AML-193 (cell line): ENCODE data around the gene SERPINA6.
"Not testable (repeated sequence)": the region's sequence is repeated elsewhere in the genome, so short reads cannot be mapped to it uniquely, and the experiment has no call there.

Experiments
- DNase-seq, 2 experiments: peaks; one replicate each; lab custom pipeline; 2025; lab: John Stamatoyannopoulos, UW

The SERPINA6 gene

DNA sequence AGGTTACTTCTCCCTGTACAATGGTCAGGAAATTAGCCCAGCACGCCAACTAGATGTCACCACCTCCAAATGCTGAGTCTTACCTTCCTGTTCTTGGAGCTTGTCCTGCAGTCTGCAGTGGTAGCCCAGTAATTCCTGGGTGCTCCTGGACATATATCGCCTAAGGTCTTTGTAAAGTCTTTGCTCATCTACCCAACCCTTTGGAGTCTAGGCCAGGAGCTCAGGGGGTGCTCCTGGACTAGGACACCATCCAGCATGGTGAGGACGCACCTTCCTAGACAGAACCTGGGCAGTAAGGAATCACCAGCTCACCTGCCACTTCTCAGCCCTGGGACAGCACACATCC is 30.6 kb downstream of the SERPINA6 start:
- DNase-seq, result no peak

DNA sequence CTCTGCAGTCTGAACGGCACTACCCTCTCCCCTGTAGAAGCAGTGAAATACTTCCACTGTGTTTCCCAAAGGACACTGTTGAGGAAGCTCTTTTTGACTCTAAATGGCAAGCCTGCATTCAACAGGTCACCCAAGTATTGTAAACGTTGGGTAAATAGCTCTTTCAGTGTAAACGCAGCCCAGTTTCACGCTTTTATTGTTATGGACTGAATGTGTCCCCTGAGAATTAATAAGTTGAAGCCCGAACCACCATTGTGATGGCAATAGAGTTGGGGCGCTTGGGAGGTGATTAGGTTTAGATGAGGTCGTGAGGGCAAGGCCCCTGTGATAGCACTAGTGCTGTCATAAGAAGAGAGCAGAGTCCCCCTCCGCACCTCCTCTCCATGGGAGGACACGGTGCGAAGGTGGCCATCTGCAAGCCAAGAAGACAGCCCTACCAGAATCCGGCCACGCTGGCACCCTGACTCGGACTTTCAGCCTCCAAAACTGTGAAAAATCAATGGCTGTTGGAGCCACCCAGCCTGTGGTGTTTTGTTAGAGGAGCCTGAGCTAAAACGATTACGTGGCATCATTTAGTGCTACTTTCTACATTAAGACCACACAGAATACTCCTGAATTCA is 31.1 kb downstream of the SERPINA6 start:
- DNase-seq, result no peak

DNA sequence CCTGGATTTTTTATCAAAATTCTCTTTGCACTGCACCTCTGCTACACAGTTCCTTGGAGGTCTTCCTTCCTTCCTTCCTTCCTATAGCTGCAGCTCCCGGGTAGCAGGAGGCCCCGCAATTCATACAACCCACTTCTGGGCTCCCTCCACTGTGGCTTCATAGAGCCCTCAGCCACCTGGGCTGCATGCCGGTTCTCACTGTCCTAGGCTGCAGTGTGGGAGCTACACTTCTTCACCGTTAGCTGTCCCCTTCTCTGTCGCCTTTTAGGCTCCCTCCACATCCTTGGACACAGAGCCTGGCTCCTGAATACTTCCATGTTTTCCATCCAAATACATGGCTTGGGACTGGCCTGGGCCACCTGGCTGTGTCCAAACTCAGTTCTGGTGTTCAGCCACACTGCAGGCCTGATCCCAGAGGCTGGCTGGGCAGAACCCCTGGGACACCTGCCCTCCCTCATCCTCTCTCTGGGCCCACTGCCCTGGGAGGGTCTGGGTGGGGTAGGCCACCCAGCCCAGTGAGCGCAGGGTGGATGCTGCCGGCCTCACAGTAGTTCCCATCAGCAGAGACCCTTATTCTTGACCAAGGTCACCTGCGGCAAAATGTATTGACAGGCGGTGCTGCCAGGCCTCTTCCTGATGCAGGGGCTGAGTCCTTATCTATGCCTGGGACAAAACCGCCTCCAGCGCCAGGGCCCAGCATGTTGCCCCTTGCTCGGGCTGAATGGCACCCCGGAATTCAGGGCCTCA is 31.8 kb downstream of the SERPINA6 start:
- DNase-seq, result no peak

DNA sequence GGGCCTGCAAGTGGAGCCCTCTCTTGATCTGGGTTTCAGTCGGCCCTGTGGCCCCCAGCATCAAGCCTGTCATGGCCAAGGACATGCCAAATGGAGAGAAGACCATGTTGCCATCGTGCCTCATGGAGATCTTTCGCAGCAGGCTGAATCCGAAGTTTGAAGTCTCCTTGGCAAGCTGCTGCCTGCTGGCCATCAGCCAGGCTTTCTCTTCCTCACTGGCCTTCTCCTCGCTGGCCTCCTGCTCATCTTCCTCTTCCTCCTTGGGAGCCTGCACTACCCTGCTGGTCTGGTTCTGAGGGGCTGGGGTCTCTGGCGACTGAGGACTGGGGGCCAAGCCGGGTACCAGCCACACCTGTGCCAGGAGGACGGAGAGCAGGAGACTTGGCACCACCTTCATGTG is 32.9 kb downstream of the SERPINA6 start:
- DNase-seq, result no peak

DNA sequence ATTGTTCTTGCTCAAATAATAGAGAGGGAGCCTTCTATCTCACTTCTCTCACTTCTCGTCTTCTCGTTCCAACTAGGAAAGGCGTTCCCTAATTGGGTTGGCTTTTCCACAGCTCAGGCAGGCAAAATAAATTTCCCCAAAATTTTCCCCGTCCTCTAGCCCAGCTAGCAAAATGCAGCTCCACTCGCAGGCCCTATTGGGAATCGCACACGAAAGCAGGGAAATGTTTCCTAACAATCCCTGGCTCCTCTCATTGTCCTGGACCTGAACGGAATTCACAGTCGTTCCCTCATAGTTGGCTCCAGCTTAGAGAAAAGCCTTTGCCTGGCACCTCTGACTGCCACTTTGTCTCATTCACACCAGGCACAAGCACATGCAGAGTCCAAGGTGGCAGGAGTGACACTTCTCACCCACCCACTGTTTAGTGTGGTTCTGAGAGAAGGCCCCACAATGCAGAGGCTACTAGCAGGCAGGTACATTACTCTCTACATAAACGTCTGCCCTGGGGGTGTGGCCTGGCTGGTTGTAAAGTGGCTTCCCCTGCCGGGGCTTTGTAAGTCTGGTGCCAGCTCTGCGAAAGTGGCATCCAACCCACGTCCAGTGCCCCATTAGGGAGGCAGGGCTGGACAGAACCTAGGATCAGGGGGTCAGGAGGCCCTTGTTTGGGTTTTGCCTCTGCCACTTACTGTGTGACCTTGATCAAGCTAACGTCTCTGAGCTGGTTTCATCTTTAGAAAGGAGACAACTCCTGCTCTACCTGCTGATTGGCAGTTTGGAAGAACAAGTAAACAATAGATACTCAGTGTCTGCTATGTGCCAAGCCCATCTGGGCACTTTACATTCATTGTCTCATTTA is 34.3 kb downstream of the SERPINA6 start:
- DNase-seq, result no peak

DNA sequence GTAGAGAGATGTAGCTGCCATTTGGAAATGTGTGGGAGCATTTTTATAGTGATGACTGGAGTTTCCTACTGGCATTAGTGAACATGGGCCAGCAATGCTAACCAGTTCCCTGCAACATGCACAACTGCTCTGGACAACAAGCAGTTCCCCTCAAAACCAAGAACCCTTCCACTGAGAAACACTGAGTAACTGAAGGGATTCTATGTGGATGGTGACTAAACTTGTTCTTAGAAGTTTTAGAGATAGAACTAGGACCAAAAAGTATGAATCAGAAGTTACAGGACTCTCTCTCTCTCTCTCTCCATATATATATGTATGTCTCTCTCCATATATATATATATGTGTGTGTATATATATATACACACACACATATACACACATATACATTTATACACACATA is 38.0 kb downstream of the SERPINA6 start:
- no peak for DNase-seq

DNA sequence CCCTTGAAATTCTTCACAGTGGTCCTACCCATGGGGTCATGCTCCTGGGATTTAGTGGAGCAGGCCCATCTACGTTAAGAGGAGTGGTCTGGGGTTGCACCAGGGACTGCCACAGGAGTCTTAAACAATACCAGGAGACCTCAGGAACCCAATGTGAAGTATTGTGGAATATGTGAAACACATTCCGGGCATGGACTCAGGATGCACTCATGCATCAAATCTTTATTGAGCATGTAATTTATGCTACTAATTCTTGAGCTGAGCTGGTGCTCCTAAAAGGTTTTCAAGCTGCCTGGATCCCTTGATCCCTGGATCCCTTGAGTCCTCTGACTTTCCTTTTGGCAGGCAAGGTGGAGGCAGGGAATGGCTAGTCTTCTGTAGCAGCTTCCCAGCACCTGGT is 38.9 kb downstream of the SERPINA6 start:
- DNase-seq, result no peak

DNA sequence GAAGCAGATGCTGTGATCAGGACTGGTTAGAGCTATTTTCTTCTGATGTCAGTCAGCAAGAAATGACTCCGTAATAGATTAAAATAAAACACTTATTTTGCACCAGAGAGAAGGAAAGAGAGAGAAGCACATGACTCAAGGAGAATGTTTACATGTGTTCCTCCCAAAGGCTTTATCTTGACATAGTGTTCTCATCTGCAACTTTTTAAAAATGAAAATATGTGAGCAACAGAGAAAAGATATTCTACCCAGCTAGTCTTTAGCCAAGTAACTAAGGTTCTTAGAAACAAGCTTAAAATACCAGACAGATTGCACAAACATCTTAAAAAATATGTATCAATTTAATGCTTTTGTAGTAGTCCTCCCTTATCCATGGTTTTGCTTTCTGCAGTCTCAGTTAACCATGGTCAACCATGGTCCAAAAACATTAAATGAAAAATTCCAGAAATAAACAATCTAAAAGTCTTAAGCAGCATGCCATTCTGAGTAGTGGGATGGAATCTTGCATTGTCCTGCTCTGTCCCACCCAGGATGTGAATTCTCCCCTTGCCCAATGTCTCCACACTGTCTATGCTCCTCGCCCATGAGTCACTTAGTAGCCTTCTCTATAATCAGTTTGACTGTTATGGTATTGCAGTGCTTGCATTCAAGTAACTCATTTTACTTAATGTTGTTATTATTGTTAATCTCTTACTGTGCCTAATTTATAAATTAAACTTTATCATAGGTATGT is 40.0 kb downstream of the SERPINA6 start:
- DNase-seq, result no peak

DNA sequence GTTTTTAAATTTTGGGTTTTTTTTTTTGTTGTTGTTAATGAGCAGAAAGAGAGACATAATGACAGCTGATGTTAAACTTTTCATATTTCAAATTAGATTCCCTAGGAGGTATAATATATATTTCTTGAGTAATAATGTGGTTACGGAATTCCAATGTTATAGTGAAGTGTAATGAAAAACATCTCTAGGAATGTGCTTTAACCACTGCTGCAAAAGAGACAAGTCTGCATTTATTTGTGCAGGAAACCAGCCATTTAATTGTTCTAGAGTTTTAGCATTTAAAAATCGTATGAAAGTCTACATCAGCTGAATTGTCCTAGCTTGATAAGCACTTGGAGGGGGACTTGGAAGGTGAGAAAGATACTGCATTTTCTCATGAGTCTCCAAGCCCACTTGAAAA is 44.4 kb downstream of the SERPINA6 start:
- DNase-seq, result no peak

DNA sequence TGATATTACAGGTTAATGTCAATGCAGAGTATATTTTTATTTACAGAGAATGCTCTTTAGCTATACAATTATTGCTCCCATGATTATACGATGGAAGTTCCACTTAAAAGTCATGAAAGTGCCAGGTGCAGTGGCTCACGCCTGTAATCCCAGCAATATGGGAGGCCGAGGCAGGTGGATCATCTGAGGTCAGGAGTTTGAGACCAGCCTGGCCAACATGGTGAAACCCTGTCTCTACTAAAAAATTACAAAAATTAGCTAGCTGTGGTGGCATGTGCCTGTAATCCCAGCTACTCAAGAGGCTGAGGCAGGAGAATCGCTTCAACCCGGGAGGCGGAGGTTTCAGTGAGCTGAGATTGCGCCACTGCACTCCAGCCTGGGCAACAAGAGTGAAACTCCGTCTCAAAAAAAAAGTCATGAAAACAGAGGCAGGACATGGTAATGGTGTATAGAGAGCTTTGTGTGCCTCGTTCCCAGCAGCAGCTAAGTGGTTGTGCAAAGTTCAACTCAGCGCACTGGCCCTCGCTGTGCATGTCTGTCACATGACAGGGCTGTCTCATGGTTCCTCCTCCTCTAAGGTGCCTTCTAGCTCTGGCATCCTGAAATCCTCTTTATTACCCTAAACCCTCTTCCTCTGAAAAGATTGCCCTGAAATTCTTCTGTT is 46.1 kb downstream of the SERPINA6 start:
- DNase-seq, result not testable (repeated sequence)

DNA sequence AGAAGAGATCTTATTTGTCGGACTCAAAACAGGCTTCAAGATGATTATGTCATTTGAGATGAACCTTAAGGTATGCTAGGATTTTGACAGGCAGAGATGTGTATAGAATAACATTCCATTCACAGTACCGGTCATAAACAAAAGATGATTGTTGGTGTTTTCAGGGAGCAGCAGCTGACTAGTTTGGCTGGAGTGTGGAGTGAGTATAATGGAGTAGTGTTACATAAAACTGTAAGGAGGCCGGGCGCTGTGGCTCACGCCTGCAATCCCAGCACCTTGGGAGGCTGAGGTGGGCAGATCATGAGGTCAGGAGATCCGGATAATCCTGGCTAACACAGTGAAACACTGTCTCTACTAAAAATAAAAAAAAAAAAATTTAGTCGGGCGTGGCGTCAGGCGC is 54.0 kb downstream of the SERPINA6 start:
- DNase-seq, result no peak

DNA sequence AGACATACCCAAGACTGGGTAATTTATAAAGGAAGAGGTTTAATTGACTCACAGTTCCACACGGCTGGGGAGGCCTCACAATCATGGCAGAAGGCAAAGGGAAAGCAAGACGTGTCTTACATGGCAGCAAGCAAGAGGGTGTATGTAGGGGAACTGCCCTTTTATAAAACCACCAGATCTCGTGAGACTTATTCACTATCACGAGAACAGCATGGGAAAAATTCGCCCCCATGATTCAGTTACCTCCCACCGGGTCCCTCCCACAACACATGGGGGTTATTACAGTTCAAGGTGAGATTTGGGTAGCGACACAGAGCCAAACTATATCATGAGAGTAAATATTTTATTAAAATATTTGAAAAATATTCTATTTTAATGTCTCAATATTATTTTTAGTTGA is 54.6 kb downstream of the SERPINA6 start:
- DNase-seq, result not testable (repeated sequence)

DNA sequence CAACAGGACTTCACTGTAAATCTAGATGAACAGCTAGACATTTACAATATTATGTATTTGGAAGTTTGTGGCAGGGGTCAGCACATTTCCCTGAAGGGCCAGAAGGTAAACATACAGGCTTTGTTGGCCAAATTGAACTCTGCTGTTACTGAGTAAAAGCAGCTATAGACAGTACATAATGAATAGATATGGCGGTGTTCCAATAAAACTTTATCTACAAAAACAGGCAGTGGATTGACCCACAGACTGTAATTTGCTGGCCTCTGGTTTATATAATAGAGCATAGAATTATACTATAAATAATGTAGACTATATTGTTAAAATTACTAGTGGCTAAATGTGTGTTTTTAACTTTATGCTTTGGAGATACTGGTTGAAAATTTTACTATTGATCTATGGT is 55.8 kb downstream of the SERPINA6 start:
- DNase-seq, result no peak

DNA sequence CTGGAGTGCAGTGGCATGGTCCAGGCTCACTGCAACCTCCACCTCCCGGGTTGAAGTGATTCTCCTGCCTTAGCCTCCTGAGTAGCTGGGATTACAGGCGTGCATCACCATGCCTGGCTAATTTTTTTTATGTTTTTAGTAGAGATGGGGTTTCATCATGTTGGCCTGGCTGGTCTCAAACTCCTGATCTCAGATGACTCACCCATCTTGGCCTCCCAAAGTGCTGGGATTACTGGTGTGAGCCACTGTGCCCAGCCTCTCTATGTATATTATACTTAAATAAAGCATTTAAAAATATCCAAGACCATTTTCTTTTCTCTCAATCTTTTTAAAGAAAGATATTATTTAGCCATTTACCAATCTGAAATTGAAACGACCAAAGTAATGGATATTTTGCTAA is 58.9 kb downstream of the SERPINA6 start:
- not testable (repeated sequence) for DNase-seq
